Breast epithelium (tissue), 4 donors: ENCODE results near the gene MPDZ. TPM values are rescaled to one million over a fixed set of nuclear protein-coding genes. Genes with fewer than 3 reads are reported as not detected.

Experiments used
- DNase-seq, 2 donors: peaks; one replicate each; pipeline ENCODE4 v3.0.0-alpha.2; 2019; ENCODE audit warnings: low spot score in 2 of 2
- H3K27ac ChIP-seq, 2 donors: fragments of 200-600 bp; sonication (generic) in 1 of 2; one replicate each; pipeline ENCODE4 v1.5.1; 2016 to 2019; ENCODE audit warnings: mild to moderate bottlenecking in 1 of 2
- H3K27me3 ChIP-seq, 2 donors: fragments of 200-600 bp; sonication (generic) in 1 of 2; one replicate each; pipeline versions ENCODE4 v1.5.1 to v1.6.0; 2017 to 2019; ENCODE audit warnings: control low read depth in 1 of 2, mild to moderate bottlenecking in 1 of 2
- H3K36me3 ChIP-seq: fragments of 200-600 bp; one replicate; pipeline ENCODE4 v1.5.1; 2019
- H3K4me1 ChIP-seq, 2 donors: fragments of 200-600 bp; sonication (generic); one replicate each; pipeline ENCODE4 v1.5.1; 2016 to 2019; ENCODE audit warnings: control low read depth in 1 of 2
- H3K4me3 ChIP-seq, 3 donors: fragments of 200-600 bp; sonication (generic); 1 replicate in 2 of 3; 2 replicates in 1 of 3; pipeline ENCODE4 v1.5.1; 2016 to 2019; ENCODE audit warnings: mild to moderate bottlenecking in 3 of 3, moderate library complexity in 2 of 3
- H3K9me3 ChIP-seq, 2 donors: fragments of 200-600 bp; sonication (generic) in 1 of 2; one replicate each; pipeline ENCODE4 v1.5.1; 2016 to 2019; ENCODE audit warnings: control low read depth in 1 of 2
- POLR2A ChIP-seq: fragments of 450-650 bp; IDR thresholded peaks from one replicate; pipeline ENCODE4 v1.6.1; 2016; ENCODE audit warnings: antibody characterized with exemption, mild to moderate bottlenecking, moderate library complexity
- POLR2AphosphoS5 ChIP-seq, 3 donors: sonication (generic); formaldehyde crosslinking; IDR thresholded peaks; one replicate each; pipeline ENCODE4 v1.6.1; 2017; ENCODE audit warnings: antibody characterized with exemption in 3 of 3
- intact Hi-C: fragments of 100-400 bp; cut with DNase I; formaldehyde crosslinking; loops from one replicate; pipeline ENCODE4 v1.15.1; 2023; ENCODE audit warnings: low total_unique reads
- total RNA-seq, 3 donors: library from RNA; depleted of rRNA; stranded (reverse); fragments of >200 nt; gene quantifications; one replicate each; pipeline ENCODE4 v1.1.0, GENCODE V29; 2016
- TF ChIP-seq, protein P1 (sequence below), 3 donors: fragments of 450-650 bp; IDR thresholded peaks; one replicate each; pipeline ENCODE4 v1.5.1; 2016 to 2017; ENCODE audit warnings: antibody characterized with exemption in 3 of 3, mild to moderate bottlenecking in 3 of 3, moderate library complexity in 3 of 3

Gene MPDZ
- total RNA-seq, 3 donors from 2014 or later, result 44.2 to 63.1 (median 61.0) TPM

DNA sequence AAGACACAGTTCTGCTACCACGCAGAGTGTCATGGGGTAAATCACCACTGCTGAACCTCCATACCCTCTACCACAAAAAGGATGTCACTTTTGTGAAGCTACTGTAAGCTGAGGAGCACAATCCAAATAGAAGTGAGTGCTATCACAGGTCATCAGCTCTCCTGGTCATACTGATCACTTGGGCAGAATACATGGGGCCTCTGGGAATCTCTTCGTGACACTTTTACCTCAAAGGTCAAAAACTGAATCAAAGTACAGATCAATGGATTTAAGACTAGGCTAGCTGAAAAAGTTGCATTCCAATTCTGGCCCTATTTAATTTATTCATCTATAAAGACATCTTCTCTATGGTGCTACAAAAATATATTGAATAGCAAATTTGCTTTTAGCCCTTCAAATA is 115.5 kb downstream of the MPDZ start:
- Histone ChIP-seq H3K4me1 (no peaks in the 10 kb centered on the region), H3K4me3 (no peak overlapping the region), H3K27me3 (no peaks in the 10 kb centered on the region), H3K27ac (no peak overlapping the region), H3K9me3 (no peaks in the 10 kb centered on the region), H3K36me3 (no peaks in the 10 kb centered on the region)
- no peak for DNase-seq
- intact Hi-C loops, result no loop called here
- TF ChIP-seq POLR2A, result no peak
- TF ChIP-seq, protein P1, sequence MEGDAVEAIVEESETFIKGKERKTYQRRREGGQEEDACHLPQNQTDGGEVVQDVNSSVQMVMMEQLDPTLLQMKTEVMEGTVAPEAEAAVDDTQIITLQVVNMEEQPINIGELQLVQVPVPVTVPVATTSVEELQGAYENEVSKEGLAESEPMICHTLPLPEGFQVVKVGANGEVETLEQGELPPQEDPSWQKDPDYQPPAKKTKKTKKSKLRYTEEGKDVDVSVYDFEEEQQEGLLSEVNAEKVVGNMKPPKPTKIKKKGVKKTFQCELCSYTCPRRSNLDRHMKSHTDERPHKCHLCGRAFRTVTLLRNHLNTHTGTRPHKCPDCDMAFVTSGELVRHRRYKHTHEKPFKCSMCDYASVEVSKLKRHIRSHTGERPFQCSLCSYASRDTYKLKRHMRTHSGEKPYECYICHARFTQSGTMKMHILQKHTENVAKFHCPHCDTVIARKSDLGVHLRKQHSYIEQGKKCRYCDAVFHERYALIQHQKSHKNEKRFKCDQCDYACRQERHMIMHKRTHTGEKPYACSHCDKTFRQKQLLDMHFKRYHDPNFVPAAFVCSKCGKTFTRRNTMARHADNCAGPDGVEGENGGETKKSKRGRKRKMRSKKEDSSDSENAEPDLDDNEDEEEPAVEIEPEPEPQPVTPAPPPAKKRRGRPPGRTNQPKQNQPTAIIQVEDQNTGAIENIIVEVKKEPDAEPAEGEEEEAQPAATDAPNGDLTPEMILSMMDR (IDR thresholded peaks at IDR 0.05), result no peak
- no peak for TF ChIP-seq POLR2AphosphoS5 (IDR thresholded peaks at IDR 0.05)

DNA sequence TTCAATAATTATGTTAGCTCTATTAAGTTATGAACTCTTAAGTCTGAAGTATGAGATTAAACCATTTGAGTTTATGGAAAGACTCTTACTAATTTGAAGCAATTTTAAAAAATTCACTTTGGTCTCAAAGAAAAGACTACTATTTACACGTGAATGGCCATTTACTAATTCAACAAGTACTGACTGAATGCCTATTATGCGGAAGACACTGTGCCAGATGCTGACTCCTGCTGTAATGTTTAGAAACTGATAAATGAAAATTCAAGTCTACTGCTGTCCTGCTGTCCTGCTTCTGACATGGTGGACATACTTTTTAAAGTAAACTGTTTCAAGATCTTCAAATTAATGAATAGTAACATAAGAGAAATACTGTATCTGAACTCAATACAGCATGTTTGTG is 116.2 kb downstream of the MPDZ start:
- no peaks in the 10 kb centered on the region for H3K27me3 ChIP-seq
- TF ChIP-seq, protein P1 (IDR thresholded peaks at IDR 0.05), result no peak
- TF ChIP-seq POLR2A (no peak), POLR2AphosphoS5 (IDR thresholded peaks at IDR 0.05) (no peak)
- no peak for DNase-seq
- H3K27ac ChIP-seq, result no peak overlapping the region
- no peaks in the 10 kb centered on the region for H3K36me3 ChIP-seq
- intact Hi-C loops, result no loop called here
- H3K4me3 ChIP-seq, result no peak overlapping the region
- H3K9me3 ChIP-seq, result no peaks in the 10 kb centered on the region
- H3K4me1 ChIP-seq, result no peaks in the 10 kb centered on the region

DNA sequence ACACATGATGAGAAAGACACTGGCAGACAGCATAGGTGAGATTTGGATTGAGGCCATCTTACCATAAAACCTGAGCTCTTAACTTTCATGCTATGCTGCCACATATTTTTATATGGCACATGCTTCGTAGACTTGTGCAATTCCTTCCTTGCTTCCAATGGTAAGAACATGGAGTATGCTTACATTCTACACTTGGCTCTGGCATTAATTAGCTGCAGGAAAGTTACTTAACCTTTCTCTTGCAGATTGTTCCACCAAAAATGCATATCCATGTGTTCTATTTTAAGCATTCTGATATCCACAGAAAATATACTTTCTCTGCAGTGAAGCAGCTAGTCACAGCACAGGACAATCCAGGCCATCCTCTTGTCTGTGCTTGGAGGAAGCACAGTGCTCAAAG is 119.4 kb downstream of the MPDZ start:
- TF ChIP-seq POLR2A (no peak), POLR2AphosphoS5 (IDR thresholded peaks at IDR 0.05) (no peak)
- TF ChIP-seq, protein P1 (IDR thresholded peaks at IDR 0.05), result no peak
- intact Hi-C loops, result no loop called here
- H3K27me3 ChIP-seq, result no peaks in the 10 kb centered on the region
- no peaks in the 10 kb centered on the region for H3K4me1 ChIP-seq
- no peak for DNase-seq
- H3K36me3 ChIP-seq, result no peaks in the 10 kb centered on the region
- H3K9me3 ChIP-seq, result no peaks in the 10 kb centered on the region
- no peak overlapping the region for H3K27ac ChIP-seq
- no peak overlapping the region for H3K4me3 ChIP-seq

DNA sequence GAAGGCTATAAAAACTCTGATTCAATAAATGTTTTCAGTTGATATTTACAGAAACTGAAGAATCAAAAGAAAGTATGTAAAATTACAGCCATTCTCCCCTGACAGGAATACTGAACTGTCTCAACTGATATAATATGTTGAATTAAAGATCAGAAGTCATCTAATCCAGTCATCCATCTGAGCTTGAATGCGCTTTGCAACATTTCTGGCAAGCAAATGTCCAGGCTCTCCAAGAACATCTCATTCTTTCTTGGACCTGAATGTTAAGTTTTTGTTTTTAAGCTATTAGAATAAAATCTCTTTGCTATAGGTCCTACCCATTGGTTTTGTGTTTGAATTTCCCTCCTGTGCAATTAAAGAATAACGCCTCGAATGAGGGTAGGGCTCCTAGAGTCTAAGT is 120.5 kb downstream of the MPDZ start:
- Histone ChIP-seq H3K4me3 (no peak overlapping the region), H3K27ac (no peak overlapping the region), H3K27me3 (no peaks in the 10 kb centered on the region), H3K9me3 (no peaks in the 10 kb centered on the region), H3K4me1 (no peaks in the 10 kb centered on the region), H3K36me3 (no peaks in the 10 kb centered on the region)
- TF ChIP-seq POLR2A (no peak), POLR2AphosphoS5 (IDR thresholded peaks at IDR 0.05) (no peak)
- TF ChIP-seq, protein P1 (IDR thresholded peaks at IDR 0.05), result no peak
- no peak for DNase-seq
- intact Hi-C loops, result no loop called here

DNA sequence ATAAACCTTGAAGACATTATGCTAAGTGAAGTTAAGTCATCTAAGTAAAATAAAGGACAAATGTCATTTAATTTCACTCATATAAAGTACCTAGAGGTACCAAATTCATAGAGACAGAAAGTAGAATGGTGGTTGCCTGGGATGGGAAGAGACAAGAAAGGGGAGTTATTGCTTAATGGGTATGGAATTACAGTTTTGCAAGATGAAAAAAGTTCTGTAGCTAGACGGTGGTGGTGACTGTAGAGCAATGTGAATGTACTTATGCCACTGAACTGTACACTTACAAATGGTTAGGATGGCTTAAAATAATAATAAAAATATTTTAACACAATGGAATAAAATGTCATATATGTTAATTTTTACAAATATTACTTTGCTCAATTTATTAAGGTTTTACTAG is 128.0 kb downstream of the MPDZ start:
- H3K4me3 ChIP-seq, result no peak overlapping the region
- intact Hi-C loops, result no loop called here
- H3K27me3 ChIP-seq, result no peaks in the 10 kb centered on the region
- no peak overlapping the region for H3K27ac ChIP-seq
- H3K4me1 ChIP-seq, result no peaks in the 10 kb centered on the region
- DNase-seq, result no peak
- TF ChIP-seq POLR2AphosphoS5 (IDR thresholded peaks at IDR 0.05) (no peak), POLR2A (no peak)
- TF ChIP-seq, protein P1 (IDR thresholded peaks at IDR 0.05), result no peak
- H3K9me3 ChIP-seq, result no peaks in the 10 kb centered on the region
- peaks cover 3% of the 10 kb centered on the region for H3K36me3 ChIP-seq
